H1 (cell line): ENCODE results near the gene LGALS4. TPM values are rescaled to one million over a fixed set of nuclear protein-coding genes. Genes with fewer than 3 reads are reported as not detected.

Experiments
- CTCF ChIA-PET: fragments of 300-600 bp; sonication (Branson Sonifier 250); formaldehyde crosslinking; loops from one replicate; lab custom pipeline; 2021; ENCODE audit not compliant: partially characterized antibody; lab: Charles Lee
- POLR2A ChIA-PET: fragments of 300-600 bp; sonication (Branson Sonifier 250); formaldehyde crosslinking; loops from one replicate; lab custom pipeline; 2021; ENCODE audit warnings: inconsistent platforms; ENCODE audit not compliant: partially characterized antibody; lab: Charles Lee
- DNase-seq, 2 experiments: peaks; one replicate each; pipeline versions ENCODE4 v3.0.0 to v3.0.0-alpha.2; 2010 to 2022; ENCODE audit warnings: low spot score in 2 of 2, low read depth in 1 of 2, mixed read lengths in 1 of 2
- FAIRE-seq: peaks from 2 replicates; lab custom pipeline; 2011; peaks lifted over from hg19 to GRCh38; lab: Jason Lieb, UNC
- H2AFZ ChIP-seq: 2 replicates; pipeline ENCODE4 v1.8.1; 2012; ENCODE audit warnings: low read length, inconsistent platforms
- H2AK5ac ChIP-seq: 2 replicates; pipeline ENCODE4 v1.6.1; 2013; ENCODE audit warnings: low read depth, low read length
- H2BK120ac ChIP-seq: replicated peaks from 2 replicates; pipeline ENCODE3; 2013; ENCODE audit warnings: low read depth, low read length, inconsistent platforms
- H2BK12ac ChIP-seq: 2 replicates; pipeline ENCODE4 v1.6.1; 2013; ENCODE audit warnings: low read depth, low read length
- H2BK15ac ChIP-seq: 2 replicates; pipeline ENCODE4 v1.6.1; 2013; ENCODE audit warnings: low read length
- H2BK20ac ChIP-seq: 2 replicates; pipeline ENCODE4 v1.6.1; 2013; ENCODE audit warnings: low read length
- H2BK5ac ChIP-seq: 2 replicates; pipeline ENCODE4 v1.6.1; 2013; ENCODE audit warnings: low read depth, low read length
- H3K14ac ChIP-seq: 2 replicates; pipeline ENCODE4 v1.6.1; 2013; ENCODE audit warnings: inconsistent platforms; ENCODE audit not compliant: insufficient read length
- H3K18ac ChIP-seq: 2 replicates; pipeline ENCODE4 v1.6.1; 2013; ENCODE audit warnings: low read length; ENCODE audit errors: extremely low read depth
- H3K23ac ChIP-seq: 2 replicates; pipeline ENCODE4 v1.6.1; 2013; ENCODE audit warnings: inconsistent platforms; ENCODE audit not compliant: insufficient read length
- H3K23me2 ChIP-seq: 2 replicates; pipeline ENCODE4 v1.6.1; 2013; ENCODE audit warnings: low read depth, low read length
- H3K27ac ChIP-seq: 2 replicates; pipeline ENCODE4 v1.6.1; 2011; ENCODE audit warnings: low read depth, low read length, inconsistent platforms
- H3K27me3 ChIP-seq, 4 experiments: replicated peaks in 1 of 4; 1 replicate in 1 of 4; 2 replicates in 3 of 4; pipeline versions ENCODE4 v1.6.1 to v1.8.1; 2011 to 2013; ENCODE audit warnings: low read length in 3 of 4, mild to moderate bottlenecking in 3 of 4, inconsistent platforms in 2 of 4, mixed read lengths in 2 of 4, moderate library complexity in 1 of 4; ENCODE audit not compliant: control insufficient read depth in 3 of 4, insufficient read depth in 3 of 4; ENCODE audit errors: extremely low read depth in 1 of 4
- H3K36me3 ChIP-seq, 4 experiments: 2 replicates each; pipeline versions ENCODE4 v1.6.1 to v1.8.1; 2011 to 2013; ENCODE audit warnings: mild to moderate bottlenecking in 4 of 4, low read length in 3 of 4, moderate library complexity in 2 of 4, control low read depth in 1 of 4, inconsistent platforms in 1 of 4; ENCODE audit not compliant: insufficient read depth in 4 of 4, control insufficient read depth in 2 of 4
- H3K4ac ChIP-seq: replicated peaks from 2 replicates; pipeline ENCODE3; 2013; ENCODE audit warnings: low read length, low read depth, mixed read lengths, inconsistent platforms; ENCODE audit not compliant: insufficient read length
- H3K4me1 ChIP-seq, 4 experiments: replicated peaks in 1 of 4; 1 replicate in 1 of 4; 2 replicates in 3 of 4; pipeline versions ENCODE4 v1.6.1 to v1.8.1; 2011 to 2013; ENCODE audit warnings: low read length in 3 of 4, inconsistent platforms in 2 of 4, mixed read lengths in 1 of 4; ENCODE audit not compliant: insufficient read depth in 4 of 4, control insufficient read depth in 3 of 4
- H3K4me2 ChIP-seq, 2 experiments: 2 replicates each; pipeline versions ENCODE4 v1.6.1 to v1.8.1; 2011 to 2013; ENCODE audit warnings: low read depth in 2 of 2, low read length in 2 of 2, control low read depth in 1 of 2, inconsistent platforms in 1 of 2, mild to moderate bottlenecking in 1 of 2; ENCODE audit not compliant: insufficient read depth in 1 of 2
- H3K4me3 ChIP-seq, 4 experiments: fragments of 200-600, 300-600 bp in 1 of 4; sonication (generic), shearing (Covaris generic), sonication (Bioruptor Twin) in 1 of 4; 2 replicates each; pipeline versions ENCODE4 v1.5.1 to v1.8.1; 2011 to 2016; ENCODE audit warnings: low read length in 4 of 4, low read depth in 3 of 4, control low read depth in 2 of 4, inconsistent platforms in 2 of 4, mild to moderate bottlenecking in 2 of 4, mixed read lengths in 1 of 4, moderate library complexity in 1 of 4; ENCODE audit not compliant: insufficient read depth in 2 of 4; ENCODE audit errors: extremely low read depth in 1 of 4
- H3K56ac ChIP-seq: replicated peaks from 2 replicates; pipeline ENCODE3; 2013; ENCODE audit warnings: low read depth, mild to moderate bottlenecking, mixed read lengths, low read length, inconsistent platforms; ENCODE audit not compliant: insufficient read length
- H3K79me1 ChIP-seq: 2 replicates; pipeline ENCODE4 v1.6.1; 2013; ENCODE audit warnings: low read depth, low read length, control low read depth
- H3K79me2 ChIP-seq, 2 experiments: 2 replicates each; pipeline versions ENCODE4 v1.6.1 to v1.8.1; 2012 to 2013; ENCODE audit warnings: low read length in 2 of 2, mild to moderate bottlenecking in 2 of 2, inconsistent platforms in 1 of 2; ENCODE audit not compliant: insufficient read depth in 2 of 2, control insufficient read depth in 1 of 2
- H3K9ac ChIP-seq, 4 experiments: replicated peaks in 1 of 4; 1 replicate in 1 of 4; 2 replicates in 3 of 4; pipeline versions ENCODE4 v1.6.1 to v1.8.1; 2011 to 2013; ENCODE audit warnings: low read depth in 3 of 4, low read length in 3 of 4, control low read depth in 2 of 4, mild to moderate bottlenecking in 2 of 4, moderate library complexity in 2 of 4, inconsistent platforms in 1 of 4; ENCODE audit errors: extremely low read depth in 1 of 4
- H3K9me3 ChIP-seq, 2 experiments: 2 replicates each; pipeline versions ENCODE4 v1.6.1 to v1.8.1; 2012 to 2013; ENCODE audit warnings: mild to moderate bottlenecking in 2 of 2, moderate library complexity in 2 of 2, control low read depth in 1 of 2, inconsistent platforms in 1 of 2, low read depth in 1 of 2, low read length in 1 of 2, mixed read lengths in 1 of 2; ENCODE audit not compliant: insufficient read depth in 2 of 2
- H4K20me1 ChIP-seq, 2 experiments: replicated peaks in 1 of 2; 2 replicates each; pipeline versions ENCODE3 to v1.8.1; 2011 to 2013; ENCODE audit warnings: inconsistent platforms in 2 of 2, low read length in 2 of 2, mild to moderate bottlenecking in 1 of 2; ENCODE audit not compliant: insufficient read depth in 2 of 2, control insufficient read depth in 1 of 2
- H4K5ac ChIP-seq: 2 replicates; pipeline ENCODE4 v1.6.1; 2013; ENCODE audit warnings: low read length, low read depth, mixed read lengths, inconsistent platforms; ENCODE audit not compliant: insufficient read length
- H4K8ac ChIP-seq: 2 replicates; pipeline ENCODE4 v1.8.0; 2013; ENCODE audit warnings: mild to moderate bottlenecking, moderate library complexity, low read length, inconsistent platforms; ENCODE audit not compliant: insufficient read depth; ENCODE audit errors: extremely low read depth
- H4K91ac ChIP-seq: replicated peaks from 2 replicates; pipeline ENCODE3; 2013; ENCODE audit warnings: low read length, mixed read lengths, inconsistent platforms; ENCODE audit not compliant: insufficient read length
- ATF2 ChIP-seq: IDR thresholded peaks from 2 replicates; pipeline ENCODE4 v1.6.1; 2012; ENCODE audit warnings: low read length, inconsistent platforms
- ATF3 ChIP-seq: IDR thresholded peaks from 2 replicates; pipeline ENCODE4 v1.6.1; 2011; ENCODE audit warnings: low read depth, mild to moderate bottlenecking, low read length; ENCODE audit not compliant: insufficient read depth
- BCL11A ChIP-seq, 2 experiments: IDR thresholded peaks; one replicate each; pipeline ENCODE4 v1.6.1; 2011; ENCODE audit warnings: low read depth in 2 of 2, low read length in 2 of 2, mild to moderate bottlenecking in 2 of 2
- GABPA ChIP-seq: IDR thresholded peaks from 2 replicates; pipeline ENCODE4 v1.6.1; 2011; ENCODE audit warnings: mild to moderate bottlenecking, low read length, moderate library complexity, borderline replicate concordance; ENCODE audit not compliant: insufficient read depth
- GTF2F1 ChIP-seq: IDR thresholded peaks from 2 replicates; pipeline ENCODE4 v1.6.1; 2012; ENCODE audit warnings: low read depth, low read length, improper control_type of control experiment, borderline replicate concordance
- KDM4A ChIP-seq: IDR thresholded peaks from one replicate; pipeline ENCODE4 v1.7.1; 2012; ENCODE audit warnings: low read depth, mild to moderate bottlenecking, moderate library complexity, low read length, inconsistent platforms; ENCODE audit not compliant: severe bottlenecking
- MAFK ChIP-seq: IDR thresholded peaks from 2 replicates; pipeline ENCODE4 v1.6.1; 2012; ENCODE audit warnings: low read depth, mild to moderate bottlenecking, improper control_type of control experiment, low read length
- SAP30 ChIP-seq: fragments of 300-600 bp; sonication (generic); IDR thresholded peaks from 2 replicates; pipeline ENCODE4 v1.7.1; 2012; ENCODE audit warnings: low read length, moderate library complexity, mild to moderate bottlenecking, inconsistent platforms; ENCODE audit not compliant: insufficient read depth, insufficient replicate concordance
- TEAD4 ChIP-seq: IDR thresholded peaks from 2 replicates; pipeline ENCODE4 v1.6.1; 2012; ENCODE audit warnings: low read depth, low read length, inconsistent platforms, mixed read lengths
- ZNF274 ChIP-seq: IDR thresholded peaks from 2 replicates; pipeline ENCODE4 v1.7.0; 2012; ENCODE audit warnings: low read length, borderline replicate concordance; ENCODE audit errors: extremely low read depth
- WGBS, 2 experiments: shearing (Covaris generic) in 1 of 2; methylation state at CpG; one replicate each; pipeline versions ENCODE4 v1.1.6 to v1.1.7; 2013 to 2015; ENCODE audit warnings: low lambda C conversion rate in 2 of 2, mixed read lengths in 2 of 2, inconsistent platforms in 1 of 2, low coverage in 1 of 2, missing lambda C conversion rate in 1 of 2; ENCODE audit not compliant: insufficient replicate concordance in 2 of 2, insufficient coverage in 1 of 2, insufficient read length in 1 of 2; ENCODE audit errors: extremely low coverage in 1 of 2, missing lambda C conversion rate in 1 of 2; 5-methylcytosine and 5-hydroxymethylcytosine counted together
- polyA plus RNA-seq, 7 experiments: library from polyadenylated mRNA; depleted of rRNA in 3 of 7; stranded (reverse) in 5 of 7; unstranded in 2 of 7; fragments of >200 nt in 5 of 7; fragments of 200-250 nt in 2 of 7; gene quantifications; 1 replicate in 5 of 7; 2 replicates in 1 of 7; 4 replicates in 1 of 7; pipeline versions ENCODE4 v1.2.1 to v1.2.3, GENCODE V29; 2011 to 2013; ENCODE audit warnings: missing spikeins in 2 of 7, mixed read lengths in 2 of 7
- total RNA-seq: library from RNA; stranded (reverse); fragmentation: NEBNext Ultra II Directional; extraction: Animal tissue kit (Norgen Biotek cat#: 25700); gene quantifications from 2 replicates; pipeline ENCODE4 v1.2.1, GENCODE V29; 2021

The LGALS4 gene
- total and polyA plus RNA-seq, 2 of the 8 experiments (the other 6 are each of a cell fraction or from before 2014, with no cell fraction given): 0.32 to 0.37 TPM

GRCh38 chr19:38809592-38810252, 3.0 kb downstream of the LGALS4 start:
- 92% methylated on average over 8 of the region's 8 CpGs; no CpG with 5 or more reads in 1 of the 2 experiments for WGBS, 2 experiments
- POLR2A ChIA-PET: no interaction called here
- no peaks in the 10 kb centered on the region for H3K36me3 ChIP-seq
- no peaks in the 10 kb centered on the region for H4K20me1 ChIP-seq
- H2BK5ac ChIP-seq: no peak overlapping the region
- no peak overlapping the region for H3K27ac ChIP-seq
- no peak overlapping the region for H4K8ac ChIP-seq
- no peaks in the 10 kb centered on the region for H3K9me3 ChIP-seq
- H3K56ac ChIP-seq: no peak overlapping the region
- no peaks in the 10 kb centered on the region for H3K4me1 ChIP-seq
- DNase-seq (no peak), FAIRE-seq (no peak)
- no peaks in the 10 kb centered on the region for H3K27me3 ChIP-seq
- no peaks in the 10 kb centered on the region for H3K79me1 ChIP-seq
- H3K9ac ChIP-seq: no peak overlapping the region
- H3K4me2 ChIP-seq: no peak overlapping the region
- no peak overlapping the region for H2BK12ac ChIP-seq
- H2BK20ac ChIP-seq: no peak overlapping the region
- CTCF ChIA-PET: interaction anchor here (0.7 to 1.3 kb wide), 3 partner anchors 60 to 121 kb away, joined by 3 to 4 read pairs (median 3); partner anchors contain the start of genes MRPS12 and SARS2
- H2BK120ac ChIP-seq: no peak overlapping the region
- H4K91ac ChIP-seq: no peak overlapping the region
- H2BK15ac ChIP-seq: no peak overlapping the region
- no peak overlapping the region for H3K4me3 ChIP-seq
- H4K5ac ChIP-seq: no peak overlapping the region
- H3K23ac ChIP-seq: no peak overlapping the region
- H2AK5ac ChIP-seq: no peak overlapping the region
- no peaks in the 10 kb centered on the region for H3K23me2 ChIP-seq
- H3K14ac ChIP-seq: no peak overlapping the region
- no peak overlapping the region for H2AFZ ChIP-seq
- H3K18ac ChIP-seq: no peak overlapping the region
- no peak overlapping the region for H3K4ac ChIP-seq
- H3K79me2 ChIP-seq: no peaks in the 10 kb centered on the region
- TF ChIP-seq MAFK: no peak
- no peak for TF ChIP-seq KDM4A
- TF ChIP-seq GABPA: no peak
- TF ChIP-seq BCL11A (IDR thresholded peaks at IDR 0.05; ENCODE audit: low read depth in 2 of 2, low read length in 2 of 2): no peak
- TF ChIP-seq ATF2: no peak
- no peak for TF ChIP-seq ZNF274
- no peak for TF ChIP-seq ATF3
- no peak for TF ChIP-seq TEAD4
- TF ChIP-seq SAP30: no peak
- TF ChIP-seq GTF2F1: no peak
